ENCODE measurements around the gene SEPTIN12.
"Not testable (repeated sequence)": the region's sequence is repeated elsewhere in the genome, so short reads cannot be mapped to it uniquely, and the experiment has no call there.

The SEPTIN12 gene

GRCh38 chr16:4802659-4803287, 14.6 kb upstream of the SEPTIN12 start:
- DNase-seq (ENCODE audit: low read depth), result peak; percentile 79

- no peak for DNase-seq (ENCODE audit: low read depth)
Observed at GRCh38 chr16:4801962-4802658, 14.0 kb upstream of the SEPTIN12 start, which contains the start of gene ROGDI. Gene ROGDI (minus strand): TSS chr16:4802633. CDS start chr16:4802571, 62 bp downstream.

GRCh38 chr16:4801051-4801961, 13.2 kb upstream of the SEPTIN12 start:
- DNase-seq (ENCODE audit: low read depth), result no peak

GRCh38 chr16:4800290-4801041, 12.3 kb upstream of the SEPTIN12 start:
- no peak for DNase-seq (ENCODE audit: low read depth)

- DNase-seq (ENCODE audit: low read depth), result no peak
Observed at GRCh38 chr16:4799171-4799855, 11.2 kb upstream of the SEPTIN12 start.

GRCh38 chr16:4798456-4798855, 10.3 kb upstream of the SEPTIN12 start:
- no peak for DNase-seq (ENCODE audit: low read depth)

- DNase-seq (ENCODE audit: low read depth), result no peak
Observed at GRCh38 chr16:4797805-4798252, 9.7 kb upstream of the SEPTIN12 start.

GRCh38 chr16:4796982-4797804, 9.0 kb upstream of the SEPTIN12 start:
- no peak for DNase-seq (ENCODE audit: low read depth)

- DNase-seq (ENCODE audit: low read depth), result no peak
Observed at GRCh38 chr16:4795828-4796572, 7.9 kb upstream of the SEPTIN12 start.

GRCh38 chr16:4795181-4795827, 7.2 kb upstream of the SEPTIN12 start, which contains the start of gene SMIM22:
Gene SMIM22 (plus strand): TSS chr16:4795369. CDS start chr16:4795735, 366 bp downstream.
- DNase-seq (ENCODE audit: low read depth), result no peak

- no peak for DNase-seq (ENCODE audit: low read depth)
Observed at GRCh38 chr16:4792951-4793513, 4.9 kb upstream of the SEPTIN12 start.

- no peak for DNase-seq (ENCODE audit: low read depth)
Observed at GRCh38 chr16:4790871-4791270, 2.7 kb upstream of the SEPTIN12 start.

GRCh38 chr16:4790261-4790660, 2.1 kb upstream of the SEPTIN12 start:
- DNase-seq (ENCODE audit: low read depth), result no peak

- no peak for DNase-seq (ENCODE audit: low read depth)
Observed at GRCh38 chr16:4788910-4789309, 765 bp upstream of the SEPTIN12 start.

- DNase-seq (ENCODE audit: low read depth), result no peak
Observed at GRCh38 chr16:4788489-4788889, 344 bp upstream of the SEPTIN12 start.

GRCh38 chr16:4787068-4787467, 1.1 kb downstream of the SEPTIN12 start:
- DNase-seq (ENCODE audit: low read depth), result no peak

- no peak for DNase-seq (ENCODE audit: low read depth)
Observed at GRCh38 chr16:4785758-4786433, 2.2 kb downstream of the SEPTIN12 start.

- not testable (repeated sequence) for DNase-seq (ENCODE audit: low read depth)
Observed at GRCh38 chr16:4784444-4784987, 3.6 kb downstream of the SEPTIN12 start.

All from fibroblast of the conjunctiva (primary cell).